ENCODE data around the gene MYBBP1A.

- TF ChIP-seq CTCF (IDR thresholded peaks at IDR 0.05) = no peak
- TF ChIP-seq SP1 (CRISPR knock-in tag; conservative IDR thresholded peaks at IDR 0.05) = no peak
- no peak for TF ChIP-seq USF1 (CRISPR knock-in tag; IDR thresholded peaks at IDR 0.05)
- TF ChIP-seq MAX (CRISPR knock-in tag; IDR thresholded peaks at IDR 0.05) = no peak
- TF ChIP-seq E2F1 (CRISPR knock-in tag; IDR thresholded peaks at IDR 0.05) = no peak
- no peak for TF ChIP-seq FOXJ3 (CRISPR knock-in tag; IDR thresholded peaks at IDR 0.05; ENCODE audit: borderline replicate concordance)
- no peak for TF ChIP-seq JUN (CRISPR knock-in tag; IDR thresholded peaks at IDR 0.05)
Measured at GRCh38 chr17:4556996-4557395, 1.8 kb upstream of the MYBBP1A start.
